Thyroid gland (tissue), 4 donors: Measurements from ENCODE around the gene ITM2A.

Experiments used
- CTCF ChIP-seq, 6 experiments: fragments of 200-600 bp in 3 of 6; fragments of 450-650 bp in 3 of 6; sonication (generic) in 3 of 6; IDR thresholded peaks; one replicate each; pipeline ENCODE4 v1.5.1; 2016 to 2019; ENCODE audit warnings: antibody characterized with exemption in 6 of 6, mild to moderate bottlenecking in 2 of 6, inconsistent platforms in 1 of 6, moderate library complexity in 1 of 6
- POLR2A ChIP-seq, 2 donors: fragments of 450-650 bp; IDR thresholded peaks; one replicate each; pipeline ENCODE4 v1.6.1; 2017; ENCODE audit warnings: antibody characterized with exemption in 2 of 2, mild to moderate bottlenecking in 2 of 2, moderate library complexity in 1 of 2

GRCh38 chrX:79325263-79325958 lies 41.7 kb downstream of the ITM2A start:
- no peak for TF ChIP-seq CTCF (IDR thresholded peaks at IDR 0.05)
- TF ChIP-seq POLR2A (IDR thresholded peaks at IDR 0.05): no peak
